Measurements from ENCODE around the gene DDX52.
"Not testable (repeated sequence)": the region's sequence is repeated elsewhere in the genome, so short reads cannot be mapped to it uniquely, and the experiment has no call there.

The DDX52 gene

GRCh38 chr17:37648555-37648954 is 5.3 kb upstream of the DDX52 start:
- DNase-seq = no peak

GRCh38 chr17:37647856-37648255 is 4.6 kb upstream of the DDX52 start:
- no peak for DNase-seq

GRCh38 chr17:37643869-37644268 is 623 bp upstream of the DDX52 start:
- no peak for DNase-seq

GRCh38 chr17:37642681-37643080 is 565 bp downstream of the DDX52 start:
- DNase-seq = no peak

DNA sequence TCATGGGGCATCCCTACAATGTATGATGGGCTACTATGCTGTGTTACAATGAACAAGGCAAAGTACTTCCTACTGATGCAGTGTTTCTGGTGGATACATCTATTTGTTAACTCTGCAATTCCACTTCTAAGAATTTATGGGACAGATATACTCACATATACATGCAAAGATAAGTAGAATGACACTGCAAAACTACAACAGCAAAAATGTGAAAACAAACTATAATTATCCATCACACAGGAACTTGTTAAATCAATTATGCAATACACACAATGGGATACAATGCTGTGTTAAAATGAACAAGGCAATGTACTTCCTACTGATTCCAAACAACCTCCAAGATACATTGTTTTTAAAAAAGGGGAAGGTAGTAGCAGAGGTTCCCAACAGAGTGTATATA is 3.2 kb downstream of the DDX52 start:
- DNase-seq = no peak

DNA sequence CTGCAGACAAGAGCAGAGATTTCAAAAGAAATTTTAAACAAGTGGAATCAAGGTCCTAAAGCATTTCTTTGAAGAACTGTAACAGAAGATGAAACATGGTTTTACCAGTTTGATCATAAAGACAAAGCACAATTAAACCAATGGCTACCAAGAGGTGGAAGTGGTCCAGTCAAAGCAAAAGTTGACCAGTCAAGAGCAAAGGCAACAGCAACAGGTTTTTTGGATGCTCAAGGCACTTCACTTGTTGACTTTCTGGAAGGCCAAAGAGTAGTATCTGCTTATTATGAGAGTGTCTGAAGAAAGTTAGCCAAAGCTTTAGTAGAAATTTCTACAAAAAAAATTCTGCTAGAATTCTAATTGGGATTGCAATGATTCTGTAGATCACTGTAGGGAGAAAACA is 5.3 kb downstream of the DDX52 start:
- no peak for DNase-seq

DNA sequence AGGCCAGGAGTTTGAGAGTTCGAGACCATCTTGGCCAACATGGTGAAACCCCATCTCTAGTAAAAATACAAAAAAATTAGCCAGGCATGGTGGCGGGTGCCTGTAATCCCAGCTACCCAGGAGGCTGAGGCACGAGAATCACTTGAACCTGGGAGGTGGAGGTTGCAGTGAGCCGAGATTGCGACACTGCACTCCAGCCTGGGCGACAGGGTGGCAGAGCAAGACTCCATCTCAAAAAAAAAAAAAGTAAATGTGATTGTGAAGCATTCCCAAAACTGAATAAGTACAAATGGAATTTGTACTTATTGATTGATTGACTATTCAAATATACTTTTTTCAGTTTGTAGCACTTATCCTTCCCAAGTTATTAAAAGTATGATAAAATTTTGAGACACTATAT is 26.8 kb downstream of the DDX52 start:
- DNase-seq = not testable (repeated sequence)

DNA sequence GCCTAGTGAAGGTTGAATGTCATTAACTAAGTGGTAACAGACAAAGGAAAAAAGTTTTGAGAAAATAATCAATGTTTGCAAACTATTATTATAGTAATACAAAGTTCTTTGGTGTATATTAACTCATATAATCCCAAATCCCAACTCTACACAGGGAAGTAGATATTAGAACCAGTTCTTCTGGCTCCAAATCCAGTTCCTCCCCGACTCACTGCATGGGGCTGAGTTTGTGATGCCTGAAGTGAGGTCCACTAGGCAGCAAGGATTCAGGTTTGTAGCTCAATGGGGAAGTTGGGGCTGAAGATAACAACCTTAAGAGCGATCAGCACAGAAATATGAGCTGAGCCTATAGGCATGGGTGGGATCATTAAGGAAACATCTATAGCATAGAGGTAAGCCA is 28.4 kb downstream of the DDX52 start:
- no peak for DNase-seq

DNA sequence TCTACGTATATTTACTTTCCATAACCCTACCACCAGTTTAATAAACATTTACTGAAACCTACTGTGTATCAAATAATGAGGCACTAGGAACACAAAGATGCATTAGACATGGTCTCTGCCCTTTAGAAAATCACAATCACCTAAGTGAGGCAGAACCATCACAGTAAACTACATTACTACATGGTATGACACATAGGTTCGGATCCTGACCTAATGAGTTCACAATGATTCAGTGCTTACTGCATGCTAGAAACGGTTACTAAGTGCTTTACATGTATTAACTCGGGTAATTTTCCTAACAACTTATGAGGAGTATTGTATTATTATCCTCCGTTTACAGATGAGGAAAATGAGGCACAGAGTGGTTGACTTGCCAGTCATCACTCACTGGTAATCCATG is 28.9 kb downstream of the DDX52 start:
- no peak for DNase-seq

DNA sequence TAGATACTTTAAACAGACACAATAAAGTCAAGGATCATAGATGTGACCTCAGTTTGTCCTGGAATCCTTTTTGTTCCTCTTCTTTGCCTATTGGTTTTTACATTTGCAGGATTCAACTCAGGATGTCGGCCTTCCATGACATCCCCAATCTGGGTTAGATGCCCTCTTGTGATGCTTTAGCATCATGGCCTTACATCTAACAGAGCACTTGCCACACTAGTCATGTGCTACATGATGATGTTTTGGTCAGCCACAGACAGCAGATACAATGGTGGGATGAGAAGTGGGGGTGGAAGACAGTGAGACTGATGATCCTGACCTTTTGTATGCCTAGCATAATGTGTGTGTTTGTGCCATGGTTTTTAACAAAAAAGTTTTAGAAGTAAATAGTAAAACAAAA is 32.3 kb downstream of the DDX52 start:
- peak in 1 of 2 experiments; percentile 11 for DNase-seq

DNA sequence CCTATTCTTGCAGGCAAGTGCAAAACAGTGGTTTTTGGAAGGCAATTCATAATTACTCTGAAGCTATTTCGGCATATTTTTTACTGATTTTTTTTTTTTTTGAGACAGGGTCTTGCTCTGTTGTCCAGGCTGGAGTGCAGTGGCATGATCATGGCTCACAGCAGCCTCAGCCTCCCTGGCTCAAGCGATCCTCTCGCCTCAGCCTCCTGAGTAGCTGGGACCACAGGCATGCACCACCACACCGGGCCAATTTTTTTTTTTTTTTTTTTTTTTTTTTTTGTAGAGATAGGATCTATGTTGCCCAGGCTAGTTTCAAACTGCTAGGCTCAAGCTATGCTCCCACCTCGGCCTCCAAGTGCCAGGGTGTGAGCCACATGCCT is 33.2 kb downstream of the DDX52 start:
- not testable (repeated sequence) for DNase-seq

DNA sequence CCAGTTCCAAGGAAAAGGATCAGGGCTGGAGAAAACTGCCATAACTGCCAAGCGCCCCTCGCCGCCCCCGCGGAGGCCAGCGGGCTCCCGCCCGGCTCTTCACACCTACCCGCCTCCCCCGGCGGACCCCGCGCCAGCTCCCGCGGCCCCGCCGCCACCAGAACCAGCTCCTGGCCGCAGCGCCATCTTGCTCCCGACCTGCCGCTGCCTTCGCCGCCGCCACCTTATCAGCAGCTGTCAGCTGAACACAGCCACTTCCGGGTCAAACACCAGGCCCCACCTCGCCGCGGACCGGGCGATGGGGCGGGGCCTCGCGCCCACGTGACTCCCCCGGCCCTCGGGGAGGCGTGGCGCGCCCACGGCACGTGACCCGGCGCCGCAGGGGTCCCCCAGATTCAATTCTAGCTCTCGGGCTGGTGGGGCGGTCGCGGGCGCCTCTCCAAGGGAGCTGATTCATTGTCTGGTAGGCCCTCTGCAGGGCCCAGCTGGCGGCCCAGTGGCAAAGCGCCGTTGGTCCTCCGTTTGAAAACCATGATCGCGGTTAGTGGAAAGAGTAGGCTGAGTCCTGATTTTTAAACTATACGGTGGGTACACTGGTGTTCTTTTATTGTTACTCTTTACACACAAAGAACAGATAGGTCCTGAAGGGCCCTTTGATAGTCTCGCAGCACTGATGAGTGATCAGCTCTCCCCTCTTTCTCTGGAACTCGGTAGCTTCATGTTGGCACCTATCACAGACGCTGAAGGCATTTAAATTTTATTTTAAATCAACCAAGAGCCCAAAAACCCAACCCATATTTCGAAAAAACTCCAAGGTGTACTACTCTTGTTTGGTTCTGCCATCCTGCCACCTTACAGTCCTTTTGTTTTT is 33.8 kb downstream of the DDX52 start, which contains the start of gene SYNRG:
Gene SYNRG, minus strand, starts transcription at position 249 of the 871 bp plus-strand sequence. Its CDS starts 63 bp downstream, at position 186.
- DNase-seq = peak; percentile 94 to 97

- peak in 1 of 2 experiments; percentile 58 for DNase-seq
Observed at GRCh38 chr17:37608351-37609169, 34.7 kb downstream of the DDX52 start.

DNA sequence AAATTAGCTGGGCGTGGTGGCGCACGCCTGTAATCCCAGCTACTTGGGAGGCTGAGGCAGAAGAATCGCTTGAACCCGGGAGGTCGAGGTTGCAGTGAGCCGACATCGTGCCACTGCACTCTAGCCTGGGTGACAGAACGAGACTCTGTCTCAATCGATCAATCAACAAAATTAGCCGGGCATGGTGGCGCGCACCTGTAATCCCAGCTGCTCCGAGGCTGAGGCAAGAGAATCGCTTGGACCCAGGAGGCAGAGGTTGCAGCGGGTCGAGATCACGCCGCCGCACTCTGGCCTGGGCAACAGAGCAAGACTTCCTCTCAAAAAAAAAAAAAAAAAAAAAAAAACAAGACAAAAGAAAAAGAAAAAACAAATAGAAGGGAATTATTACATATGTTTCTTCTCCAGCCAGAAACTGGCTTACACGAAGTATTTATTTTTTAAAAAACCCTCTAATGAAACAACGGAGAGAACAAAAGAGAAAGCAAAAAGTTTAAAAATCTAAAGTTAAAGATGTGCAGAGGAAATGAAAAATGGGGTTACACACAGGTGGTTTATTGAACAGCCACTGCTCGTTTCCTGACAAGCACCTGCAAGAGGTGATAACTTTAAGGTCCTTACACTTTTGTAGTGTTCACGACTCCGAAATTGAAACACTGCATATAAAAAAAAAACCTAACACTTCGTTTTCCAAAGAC is 35.5 kb downstream of the DDX52 start:
- no peak for DNase-seq

- no peak for DNase-seq
Observed at GRCh38 chr17:37605813-37606505, 37.3 kb downstream of the DDX52 start.

DNA sequence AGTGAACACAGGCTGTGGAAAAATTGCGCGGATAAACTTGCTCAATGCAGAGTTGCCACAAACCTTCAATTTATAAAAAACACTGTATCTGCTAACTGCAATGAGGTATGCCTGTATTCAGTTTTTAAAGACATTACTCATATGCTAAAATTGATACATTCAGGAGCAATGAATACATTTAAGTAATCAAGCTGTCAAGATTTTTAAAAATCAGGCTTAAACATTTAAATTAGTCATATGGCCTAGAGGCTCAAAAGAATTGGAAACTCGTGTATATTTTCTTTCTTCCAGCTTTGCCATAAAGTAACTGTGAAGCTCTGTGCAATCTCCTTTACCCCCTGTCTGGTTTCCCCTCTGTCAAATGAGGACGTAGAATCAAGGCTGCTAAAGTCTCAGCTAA is 38.2 kb downstream of the DDX52 start:
- no peak for DNase-seq

DNA sequence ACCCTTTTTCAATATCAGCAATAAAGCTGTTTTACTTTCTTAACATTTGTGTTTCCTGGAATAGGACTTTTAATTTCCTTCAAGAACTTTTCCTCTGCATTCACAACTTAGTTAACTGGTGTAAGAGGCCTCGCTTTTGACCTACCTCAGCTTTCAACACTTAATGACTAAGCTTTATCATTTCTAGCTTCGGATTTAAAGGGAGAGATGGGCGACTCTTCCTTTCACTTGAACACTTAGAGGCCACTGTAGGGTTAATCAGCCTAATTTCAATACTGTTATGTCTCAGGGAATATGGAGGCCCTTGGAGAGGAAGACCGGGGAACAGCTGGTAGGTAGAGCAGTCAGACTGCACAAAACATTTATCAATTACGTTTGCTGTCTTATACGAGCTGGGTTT is 38.7 kb downstream of the DDX52 start:
- DNase-seq = no peak

GRCh38 chr17:37598145-37598544 is 45.1 kb downstream of the DDX52 start:
- DNase-seq = no peak

DNA sequence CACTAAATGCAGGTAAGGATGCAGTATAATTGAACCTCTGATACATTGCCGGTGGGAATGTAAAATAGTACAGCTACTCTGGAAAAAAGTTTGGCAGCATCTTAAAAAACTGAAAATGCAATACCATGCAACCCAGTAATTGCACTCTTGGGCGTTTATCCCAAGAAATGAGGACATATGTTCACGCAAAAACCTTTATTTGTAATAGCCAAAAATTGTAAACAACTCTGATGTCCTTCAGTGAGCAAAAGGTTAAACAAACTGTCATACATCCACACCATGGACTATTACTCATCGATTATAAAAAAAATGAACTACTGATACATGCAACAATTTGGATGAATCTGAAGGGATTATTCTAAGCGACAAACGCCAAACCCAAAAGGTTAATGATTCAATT is 51.0 kb downstream of the DDX52 start:
- no peak for DNase-seq

- no peak for DNase-seq
Observed at GRCh38 chr17:37585066-37585465, 58.2 kb downstream of the DDX52 start.

- DNase-seq = no peak
Observed at GRCh38 chr17:37576281-37576680, 67.0 kb downstream of the DDX52 start.

DNA sequence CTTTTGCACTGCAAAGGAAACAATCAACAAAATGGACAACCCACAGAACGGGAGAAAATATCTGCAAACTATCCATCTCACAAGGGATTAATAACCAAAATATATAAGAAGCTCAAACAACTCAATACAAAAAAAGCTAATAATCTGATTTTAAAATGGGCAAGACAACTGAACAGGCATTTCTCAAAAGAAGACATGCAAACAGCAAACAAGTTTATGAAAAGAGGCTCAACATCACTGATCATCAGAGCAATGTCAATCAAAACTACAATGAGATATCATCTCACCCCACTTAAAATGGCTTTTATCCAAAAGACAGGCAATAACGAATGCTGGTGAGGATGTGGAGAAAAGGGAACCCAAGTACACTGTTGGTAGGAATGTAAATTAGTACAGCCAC is 68.8 kb downstream of the DDX52 start:
- no peak for DNase-seq

DNA sequence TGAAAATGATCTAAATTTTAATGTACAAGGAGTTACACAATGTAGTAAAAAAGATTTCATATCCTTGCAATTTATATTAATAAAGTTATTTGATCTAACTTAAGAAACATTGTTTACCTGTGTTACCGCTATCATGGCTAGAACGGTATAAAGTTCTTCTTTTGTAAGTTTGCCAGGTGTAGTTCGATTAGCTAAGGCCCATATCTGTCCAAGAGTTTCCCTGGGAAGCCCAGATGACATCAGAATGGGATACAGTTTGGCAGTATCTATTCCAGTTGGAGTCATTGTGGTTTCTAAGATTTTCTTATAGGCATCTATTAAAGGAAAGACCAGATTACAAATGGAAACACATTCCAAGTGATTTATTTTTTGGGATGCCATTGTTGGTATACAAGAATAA is 71.6 kb downstream of the DDX52 start:
- no peak for DNase-seq

Measured in NCI-H1930 (cell line).